Measurements from ENCODE around the gene IQCK. TPM values are rescaled to one million over a fixed set of nuclear protein-coding genes. Genes with fewer than 3 reads are reported as not detected.

The IQCK gene
- total RNA-seq, 1 donor from 2014 or later = 0.89 TPM

GRCh38 chr16:19848756-19849155 lies 130.7 kb downstream of the IQCK start:
- Mint-ChIP-seq H3K4me1 (ENCODE audit: low read depth) (no peaks in the 10 kb centered on the region), H3K4me3 (ENCODE audit: low read depth) (no peak overlapping the region), H3K27ac (no peak overlapping the region), H3K36me3 (ENCODE audit: low read depth) (no peaks in the 10 kb centered on the region), H3K27me3 (ENCODE audit: low read depth) (no peaks in the 10 kb centered on the region), H3K9me3 (no peaks in the 10 kb centered on the region)
- DNase-seq (ENCODE audit: low spot score) = no peak
- intact Hi-C loops (cut with micrococcal nuclease) = no loop called here

GRCh38 chr16:19850131-19850817 lies 132.2 kb downstream of the IQCK start:
- no peak overlapping the region for H3K4me3 Mint-ChIP-seq (ENCODE audit: low read depth)
- intact Hi-C loops (cut with micrococcal nuclease) = no loop called here

GRCh38 chr16:19851476-19851875 lies 133.4 kb downstream of the IQCK start:
- intact Hi-C loops (cut with micrococcal nuclease) = no loop called here
- Mint-ChIP-seq H3K27me3 (ENCODE audit: low read depth) (no peaks in the 10 kb centered on the region), H3K27ac (no peak overlapping the region), H3K9me3 (no peaks in the 10 kb centered on the region), H3K36me3 (ENCODE audit: low read depth) (no peaks in the 10 kb centered on the region), H3K4me1 (ENCODE audit: low read depth) (no peaks in the 10 kb centered on the region), H3K4me3 (ENCODE audit: low read depth) (no peak overlapping the region)
- no peak for DNase-seq (ENCODE audit: low spot score)

More at GRCh38 chr16:19850131-19850817, 132.2 kb downstream of the IQCK start:
- no peaks in the 10 kb centered on the region for H3K27me3 Mint-ChIP-seq (ENCODE audit: low read depth)
- H3K9me3 Mint-ChIP-seq = no peaks in the 10 kb centered on the region
- no peaks in the 10 kb centered on the region for H3K36me3 Mint-ChIP-seq (ENCODE audit: low read depth)
- no peak overlapping the region for H3K27ac Mint-ChIP-seq
- no peak for DNase-seq (ENCODE audit: low spot score)
- H3K4me1 Mint-ChIP-seq (ENCODE audit: low read depth) = no peaks in the 10 kb centered on the region

- Mint-ChIP-seq H3K4me1 (ENCODE audit: low read depth) (no peaks in the 10 kb centered on the region), H3K27me3 (ENCODE audit: low read depth) (no peaks in the 10 kb centered on the region), H3K4me3 (ENCODE audit: low read depth) (no peak overlapping the region), H3K27ac (no peak overlapping the region), H3K9me3 (no peaks in the 10 kb centered on the region), H3K36me3 (ENCODE audit: low read depth) (no peaks in the 10 kb centered on the region)
- intact Hi-C loops (cut with micrococcal nuclease) = no loop called here
- no peak for DNase-seq (ENCODE audit: low spot score)
Measured at GRCh38 chr16:19853132-19853741, 135.2 kb downstream of the IQCK start.

GRCh38 chr16:19853742-19854542 lies 135.9 kb downstream of the IQCK start:
- no peak for DNase-seq (ENCODE audit: low spot score)
- H3K36me3 Mint-ChIP-seq (ENCODE audit: low read depth) = no peaks in the 10 kb centered on the region
- H3K27me3 Mint-ChIP-seq (ENCODE audit: low read depth) = no peaks in the 10 kb centered on the region
- intact Hi-C loops (cut with micrococcal nuclease) = no loop called here
- H3K9me3 Mint-ChIP-seq = no peaks in the 10 kb centered on the region
- no peak overlapping the region for H3K27ac Mint-ChIP-seq
- H3K4me1 Mint-ChIP-seq (ENCODE audit: low read depth) = no peaks in the 10 kb centered on the region
- no peak overlapping the region for H3K4me3 Mint-ChIP-seq (ENCODE audit: low read depth)

GRCh38 chr16:19854543-19854876 lies 136.4 kb downstream of the IQCK start:
- intact Hi-C loops (cut with micrococcal nuclease) = no loop called here
- H3K4me3 Mint-ChIP-seq (ENCODE audit: low read depth) = no peak overlapping the region
- no peaks in the 10 kb centered on the region for H3K9me3 Mint-ChIP-seq
- H3K4me1 Mint-ChIP-seq (ENCODE audit: low read depth) = no peaks in the 10 kb centered on the region
- DNase-seq (ENCODE audit: low spot score) = no peak
- no peak overlapping the region for H3K27ac Mint-ChIP-seq
- H3K27me3 Mint-ChIP-seq (ENCODE audit: low read depth) = no peaks in the 10 kb centered on the region
- H3K36me3 Mint-ChIP-seq (ENCODE audit: low read depth) = no peaks in the 10 kb centered on the region

- intact Hi-C loops (cut with micrococcal nuclease) = no loop called here
- H3K27me3 Mint-ChIP-seq (ENCODE audit: low read depth) = no peaks in the 10 kb centered on the region
- DNase-seq (ENCODE audit: low spot score) = no peak
- H3K4me1 Mint-ChIP-seq (ENCODE audit: low read depth) = no peaks in the 10 kb centered on the region
- no peaks in the 10 kb centered on the region for H3K9me3 Mint-ChIP-seq
- no peak overlapping the region for H3K27ac Mint-ChIP-seq
- H3K36me3 Mint-ChIP-seq (ENCODE audit: low read depth) = no peaks in the 10 kb centered on the region
- no peak overlapping the region for H3K4me3 Mint-ChIP-seq (ENCODE audit: low read depth)
Measured at GRCh38 chr16:19856120-19856519, 138.0 kb downstream of the IQCK start.

- no peaks in the 10 kb centered on the region for H3K27me3 Mint-ChIP-seq (ENCODE audit: low read depth)
- no peak overlapping the region for H3K27ac Mint-ChIP-seq
- no peaks in the 10 kb centered on the region for H3K4me1 Mint-ChIP-seq (ENCODE audit: low read depth)
- no peaks in the 10 kb centered on the region for H3K36me3 Mint-ChIP-seq (ENCODE audit: low read depth)
- intact Hi-C loops (cut with micrococcal nuclease) = no loop called here
- no peaks in the 10 kb centered on the region for H3K9me3 Mint-ChIP-seq
- DNase-seq (ENCODE audit: low spot score) = no peak
- H3K4me3 Mint-ChIP-seq (ENCODE audit: low read depth) = no peak overlapping the region
Measured at GRCh38 chr16:19857593-19858339, 139.7 kb downstream of the IQCK start.

- H3K27me3 Mint-ChIP-seq (ENCODE audit: low read depth) = no peaks in the 10 kb centered on the region
- DNase-seq (ENCODE audit: low spot score) = no peak
- H3K9me3 Mint-ChIP-seq = no peaks in the 10 kb centered on the region
- H3K27ac Mint-ChIP-seq = no peak overlapping the region
- no peak overlapping the region for H3K4me3 Mint-ChIP-seq (ENCODE audit: low read depth)
- intact Hi-C loops (cut with micrococcal nuclease) = no loop called here
- H3K4me1 Mint-ChIP-seq (ENCODE audit: low read depth) = no peaks in the 10 kb centered on the region
- no peaks in the 10 kb centered on the region for H3K36me3 Mint-ChIP-seq (ENCODE audit: low read depth)
Measured at GRCh38 chr16:19858340-19859018, 140.4 kb downstream of the IQCK start.

- Mint-ChIP-seq H3K4me3 (ENCODE audit: low read depth) (no peak overlapping the region), H3K9me3 (no peaks in the 10 kb centered on the region), H3K36me3 (ENCODE audit: low read depth) (no peaks in the 10 kb centered on the region), H3K4me1 (ENCODE audit: low read depth) (no peaks in the 10 kb centered on the region), H3K27ac (no peak overlapping the region), H3K27me3 (ENCODE audit: low read depth) (no peaks in the 10 kb centered on the region)
- intact Hi-C loops (cut with micrococcal nuclease) = no loop called here
- DNase-seq (ENCODE audit: low spot score) = no peak
Measured at GRCh38 chr16:19859166-19859565, 141.1 kb downstream of the IQCK start.

- no peak for DNase-seq (ENCODE audit: low spot score)
- Mint-ChIP-seq H3K27me3 (ENCODE audit: low read depth) (no peaks in the 10 kb centered on the region), H3K9me3 (no peaks in the 10 kb centered on the region), H3K4me1 (ENCODE audit: low read depth) (no peaks in the 10 kb centered on the region), H3K4me3 (ENCODE audit: low read depth) (no peak overlapping the region), H3K27ac (no peak overlapping the region), H3K36me3 (ENCODE audit: low read depth) (no peaks in the 10 kb centered on the region)
- intact Hi-C loops (cut with micrococcal nuclease) = no loop called here
Measured at GRCh38 chr16:19859603-19860002, 141.5 kb downstream of the IQCK start.

- Mint-ChIP-seq H3K27me3 (ENCODE audit: low read depth) (no peaks in the 10 kb centered on the region), H3K27ac (no peak overlapping the region), H3K4me3 (ENCODE audit: low read depth) (no peak overlapping the region), H3K36me3 (ENCODE audit: low read depth) (no peaks in the 10 kb centered on the region), H3K4me1 (ENCODE audit: low read depth) (no peaks in the 10 kb centered on the region), H3K9me3 (no peaks in the 10 kb centered on the region)
- no peak for DNase-seq (ENCODE audit: low spot score)
- intact Hi-C loops (cut with micrococcal nuclease) = no loop called here
Measured at GRCh38 chr16:19860166-19861041, 142.3 kb downstream of the IQCK start.

Data from activated T-helper 2 cell treated with anti-CD3 and anti-CD28 coated beads, Interferon-gamma antibody, Interleukin-2, Interleukin-4, amounts not matched to agents 10 μg/mL and 5 μg/mL and 100 μg/mL, durations not matched to agents 14 hours and 24 hours and 36 hours (primary cell).